22Rv1 (cell line): ENCODE results near the gene HMG20B.
"Not testable (repeated sequence)": the region's sequence is repeated elsewhere in the genome, so short reads cannot be mapped to it uniquely, and the experiment has no call there.

Experiments used
- H3K27ac ChIP-seq: fragments of 450-650 bp; 2 replicates; pipeline ENCODE4 v1.5.1; 2017
- CTCF ChIP-seq: fragments of 450-650 bp; IDR thresholded peaks from 2 replicates; pipeline ENCODE4 v1.5.1; 2017; ENCODE audit warnings: mild to moderate bottlenecking
- ZFX ChIP-seq: fragments of 450-650 bp; IDR thresholded peaks from 2 replicates; pipeline ENCODE4 v1.6.1; 2017; ENCODE audit warnings: antibody characterized with exemption, borderline replicate concordance

The HMG20B gene

DNA sequence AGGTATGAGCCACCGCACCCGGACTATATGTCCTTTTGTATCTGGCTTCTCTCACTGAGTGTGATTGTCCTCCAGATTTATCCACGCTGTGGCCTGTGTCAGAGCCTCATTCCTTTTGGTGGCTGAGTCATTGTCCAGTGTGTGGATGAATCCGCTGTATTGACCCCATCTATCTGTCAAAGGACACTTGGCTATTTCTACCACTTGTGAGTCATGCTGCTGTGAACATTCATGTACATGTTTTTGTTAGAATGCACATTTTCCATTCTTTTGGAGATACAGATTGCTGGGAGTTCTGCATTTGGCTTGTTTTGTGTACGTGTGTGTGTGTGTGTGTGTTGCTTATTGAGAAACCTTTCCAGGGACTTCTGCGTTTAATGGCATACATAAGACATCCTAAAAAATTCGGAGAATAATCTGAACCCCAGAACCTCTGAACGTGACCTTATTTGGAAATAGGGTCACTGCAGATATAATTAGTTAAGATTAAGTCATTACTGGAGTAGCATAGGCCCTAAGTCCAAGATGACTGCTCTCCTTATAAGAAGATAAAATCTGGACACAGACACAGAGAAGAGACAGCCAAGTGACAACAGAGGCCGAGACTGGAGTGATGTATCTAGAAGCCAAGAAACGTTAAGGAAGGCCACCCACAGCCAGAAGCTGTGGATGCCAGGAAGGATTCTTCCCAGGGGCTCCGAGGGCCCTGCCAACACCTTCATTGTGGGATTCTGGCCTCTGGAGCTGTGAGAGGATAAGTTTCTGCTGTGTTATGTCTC is 7.6 kb downstream of the HMG20B start:
- no peak for TF ChIP-seq ZFX
- no peak for TF ChIP-seq CTCF
- H3K27ac ChIP-seq = peak overlapping the region; percentile 40; the same call in 1 of the 2 replicates

- H3K27ac ChIP-seq = not testable (repeated sequence)
Observed at GRCh38 chr19:3581792-3582191, 9.0 kb downstream of the HMG20B start.

GRCh38 chr19:3584036-3584802 is 11.5 kb downstream of the HMG20B start:
- H3K27ac ChIP-seq = not testable (repeated sequence)

- no peak for TF ChIP-seq CTCF
- no peak for TF ChIP-seq ZFX
- no peak within 1 kb of the TSS for H3K27ac ChIP-seq
Observed at GRCh38 chr19:3585301-3586126, 12.8 kb downstream of the HMG20B start, which contains the start of gene GIPC3. GIPC3 (plus strand) TSS chr19:3585478; CDS start chr19:3585598, 120 bp downstream.

GRCh38 chr19:3586127-3586626 is 13.4 kb downstream of the HMG20B start:
- no peak for TF ChIP-seq ZFX
- TF ChIP-seq CTCF = peak; percentile 75
- H3K27ac ChIP-seq = peak overlapping the region; percentile 50

GRCh38 chr19:3586707-3587346 is 14.1 kb downstream of the HMG20B start:
- TF ChIP-seq CTCF (no peak), ZFX (no peak)
- H3K27ac ChIP-seq = peak overlapping the region; percentile 50

DNA sequence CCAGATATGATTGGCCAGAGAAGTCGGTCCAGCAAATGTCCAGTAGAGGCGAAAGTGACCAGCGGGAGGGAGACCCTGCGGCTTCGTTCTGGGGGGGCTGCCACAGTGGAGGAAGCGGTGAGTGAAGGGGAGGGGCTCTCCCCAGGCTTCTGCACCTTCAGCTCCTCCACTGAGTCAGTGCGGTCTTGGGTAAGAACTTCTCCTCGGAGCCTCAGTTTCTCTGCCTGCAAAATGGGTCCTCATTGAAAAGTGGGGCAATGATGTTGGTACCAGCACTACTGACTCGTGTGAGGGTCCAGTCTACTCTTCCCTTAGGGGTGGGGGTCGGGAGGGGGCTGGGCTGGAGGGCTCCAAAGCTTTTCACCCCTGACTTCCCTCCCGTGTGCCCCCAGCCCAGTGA is 16.7 kb downstream of the HMG20B start:
- no peak overlapping the region for H3K27ac ChIP-seq
- no peak for TF ChIP-seq ZFX
- no peak for TF ChIP-seq CTCF
